ENCODE measurements around the gene RARRES2.
A peak's percentile ranks its signal among the peaks of the same experiment; 100 is the strongest.

RARRES2 gene

GRCh38 chr7:150324373-150324961 is 17.0 kb downstream of the RARRES2 start:
- peak; percentile 15; the same call in 2 of the 3 replicates for ATAC-seq
- TF ChIP-seq ZNF565 (CRISPR knock-in tag; conservative IDR thresholded peaks at IDR 0.05; ENCODE audit: low read depth): no peak
- no peak for TF ChIP-seq CREB5 (CRISPR knock-in tag; IDR thresholded peaks at IDR 0.05; ENCODE audit: low read depth)
- TF ChIP-seq TCF4 (CRISPR knock-in tag; IDR thresholded peaks at IDR 0.05; ENCODE audit: borderline replicate concordance): no peak
- TF ChIP-seq ZFP3 (CRISPR knock-in tag; IDR thresholded peaks at IDR 0.05): no peak
- no peak for TF ChIP-seq ZC3H10 (CRISPR knock-in tag; IDR thresholded peaks at IDR 0.05)
- no peak for TF ChIP-seq BACH2 (CRISPR knock-in tag; IDR thresholded peaks at IDR 0.05; ENCODE audit: borderline replicate concordance)
- no peak for TF ChIP-seq PATZ1 (CRISPR knock-in tag; IDR thresholded peaks at IDR 0.05; ENCODE audit: borderline replicate concordance)
- TF ChIP-seq ZNF70 (CRISPR knock-in tag; IDR thresholded peaks at IDR 0.05): no peak
- no peak for TF ChIP-seq POU6F1 (CRISPR knock-in tag; IDR thresholded peaks at IDR 0.05; ENCODE audit: borderline replicate concordance, low read depth)
- no peak for TF ChIP-seq GLIS3 (CRISPR knock-in tag; IDR thresholded peaks at IDR 0.05)

- ATAC-seq: peak; percentile 67
- no peak for TF ChIP-seq PPARA (CRISPR knock-in tag; IDR thresholded peaks at IDR 0.05; ENCODE audit: borderline replicate concordance)
- no peak for TF ChIP-seq ZC3H10 (CRISPR knock-in tag; IDR thresholded peaks at IDR 0.05)
- no peak for TF ChIP-seq POU6F1 (CRISPR knock-in tag; IDR thresholded peaks at IDR 0.05; ENCODE audit: borderline replicate concordance, low read depth)
- no peak for TF ChIP-seq GLIS3 (CRISPR knock-in tag; IDR thresholded peaks at IDR 0.05)
- no peak for TF ChIP-seq CSRNP3 (CRISPR knock-in tag; IDR thresholded peaks at IDR 0.05)
- TF ChIP-seq ZNF70 (CRISPR knock-in tag; IDR thresholded peaks at IDR 0.05): no peak
- no peak for TF ChIP-seq TCF4 (CRISPR knock-in tag; IDR thresholded peaks at IDR 0.05; ENCODE audit: borderline replicate concordance)
- no peak for TF ChIP-seq CREB5 (CRISPR knock-in tag; IDR thresholded peaks at IDR 0.05; ENCODE audit: low read depth)
- no peak for TF ChIP-seq RARB (CRISPR knock-in tag; IDR thresholded peaks at IDR 0.05)
- no peak for TF ChIP-seq TOX (CRISPR knock-in tag; IDR thresholded peaks at IDR 0.05; ENCODE audit: borderline replicate concordance)
These were observed 17.6 kb downstream of the RARRES2 start for GRCh38 chr7:150323682-150324372.

- ATAC-seq: peak; percentile 68
- TF ChIP-seq ZNF70 (CRISPR knock-in tag; IDR thresholded peaks at IDR 0.05): 0 out of 2 replicates have a peak, but pooled peaks have one; percentile 5
- 0 out of 2 replicates have a peak, but pooled peaks have one; percentile 34 for TF ChIP-seq TSHZ2 (CRISPR knock-in tag; IDR thresholded peaks at IDR 0.05)
- peak; percentile 16; the same call in 1 of the 2 replicates for TF ChIP-seq ISL1 (CRISPR knock-in tag; IDR thresholded peaks at IDR 0.05)
- TF ChIP-seq ESRRG (CRISPR knock-in tag; IDR thresholded peaks at IDR 0.05): no peak
- no peak for TF ChIP-seq CREB5 (CRISPR knock-in tag; IDR thresholded peaks at IDR 0.05; ENCODE audit: low read depth)
These were observed 18.4 kb downstream of the RARRES2 start, which contains the start of the genes ACTR3C and LRRC61 for GRCh38 chr7:150322833-150323681. Gene ACTR3C (minus strand): TSS chr7:150323545. CDS start chr7:150295296, 28,249 bp downstream. Gene LRRC61 (plus strand): TSS chr7:150323355. CDS start chr7:150336862, 13,507 bp downstream.

Data from SK-N-SH treated with all-trans-retinoic acid at 6 μM for 48 hours (cell line).